COR-L47 (cell line): ENCODE data around the gene FAM118B.

ENCODE experiments used
- DNase-seq: peaks from one replicate; lab custom pipeline; 2025; lab: John Stamatoyannopoulos, UW

Gene FAM118B

GRCh38 chr11:126186708-126187529 is 24.7 kb upstream of the FAM118B start:
- peak; percentile 42 for DNase-seq

GRCh38 chr11:126188332-126189108 is 23.1 kb upstream of the FAM118B start:
- no peak for DNase-seq

GRCh38 chr11:126189109-126189929 is 22.3 kb upstream of the FAM118B start:
- DNase-seq = no peak

GRCh38 chr11:126190792-126191191 is 20.8 kb upstream of the FAM118B start:
- no peak for DNase-seq

GRCh38 chr11:126191379-126192073 is 20.1 kb upstream of the FAM118B start:
- DNase-seq = no peak

GRCh38 chr11:126192361-126192760 is 19.2 kb upstream of the FAM118B start:
- DNase-seq = no peak

GRCh38 chr11:126193038-126193478 is 18.5 kb upstream of the FAM118B start:
- DNase-seq = no peak

GRCh38 chr11:126194121-126194543 is 17.4 kb upstream of the FAM118B start:
- no peak for DNase-seq

- no peak for DNase-seq
Measured at GRCh38 chr11:126195119-126195518, 16.5 kb upstream of the FAM118B start.

GRCh38 chr11:126197277-126197939 is 14.2 kb upstream of the FAM118B start:
- no peak for DNase-seq

- no peak for DNase-seq
Measured at GRCh38 chr11:126198648-126199047, 12.9 kb upstream of the FAM118B start.

GRCh38 chr11:126202646-126203359 is 8.8 kb upstream of the FAM118B start:
- no peak for DNase-seq

- DNase-seq = no peak
Measured at GRCh38 chr11:126205359-126205758, 6.2 kb upstream of the FAM118B start.

GRCh38 chr11:126207896-126208295 is 3.7 kb upstream of the FAM118B start:
- no peak for DNase-seq

GRCh38 chr11:126210871-126211235 is 729 bp upstream of the FAM118B start:
- DNase-seq = no peak

- DNase-seq = no peak
Measured at GRCh38 chr11:126212089-126212660, 593 bp downstream of the FAM118B start.

- DNase-seq = no peak
Measured at GRCh38 chr11:126214441-126214840, 2.9 kb downstream of the FAM118B start.

- DNase-seq = no peak
Measured at GRCh38 chr11:126214841-126215240, 3.3 kb downstream of the FAM118B start.

- DNase-seq = no peak
Measured at GRCh38 chr11:126216526-126217305, 5.1 kb downstream of the FAM118B start.
